GM23248 (cell line): ENCODE data around the gene CCDC138.

Source experiments
- EZH2 ChIP-seq: fragments of 200-600 bp; sonication (generic); IDR thresholded peaks from 2 replicates; pipeline ENCODE4 v1.6.1; 2018; ENCODE audit warnings: antibody characterized with exemption, mild to moderate bottlenecking; ENCODE audit not compliant: insufficient read depth, poor library complexity, severe bottlenecking
- EZH2phosphoT487 ChIP-seq: fragments of 200-600 bp; sonication (generic); IDR thresholded peaks from 2 replicates; pipeline ENCODE4 v1.6.1; 2018; ENCODE audit warnings: antibody characterized with exemption, moderate library complexity, mild to moderate bottlenecking, low read depth; ENCODE audit not compliant: insufficient read depth

DNA sequence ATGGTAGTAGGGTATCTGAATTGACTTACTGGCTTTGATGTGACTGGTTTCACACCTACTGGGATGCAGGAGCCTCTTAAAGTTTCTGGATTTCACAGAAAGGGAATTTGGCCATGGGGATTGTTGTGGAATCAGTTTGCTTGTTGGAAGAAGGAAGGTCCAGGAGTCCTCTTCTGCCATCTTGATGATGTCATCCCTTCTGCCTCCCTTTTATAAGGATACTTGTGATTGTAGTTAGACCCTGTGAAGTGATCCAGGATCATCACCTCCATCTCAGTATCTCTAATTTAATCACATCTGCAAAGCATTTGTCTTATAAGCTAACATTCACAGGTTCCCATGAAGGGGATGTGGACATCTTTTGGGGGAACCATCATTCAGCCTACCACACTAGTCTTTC is 79.5 kb downstream of the CCDC138 start:
- TF ChIP-seq EZH2 = no peak
- TF ChIP-seq EZH2phosphoT487 = no peak
